GM12878 (cell line): ENCODE measurements around the gene ABCA2. TPM values are rescaled to one million over a fixed set of nuclear protein-coding genes. Genes with fewer than 3 reads are reported as not detected.

Source experiments
- ATAC-seq: fragments of 200-7000 bp; cut with Tn5 transposase; 3 replicates; pipeline ENCODE4 v1.9.1; 2020; ENCODE audit warnings: mild to moderate bottlenecking, moderate library complexity
- BruUV-seq: library from RNA; stranded (reverse); fragments of 400-500 nt; replicated peaks from 2 replicates; lab custom pipeline; 2021; lab: Mats Ljungman, UMichigan
- CTCF ChIA-PET: fragments of 300-600 bp; sonication (Branson Sonifier 250); formaldehyde crosslinking; extraction: SDS; loops from one replicate; lab custom pipeline; 2021; ENCODE audit warnings: inconsistent platforms; lab: Yijun Ruan, JAX
- POLR2A ChIA-PET: fragments of 350-600 bp; formaldehyde crosslinking; extraction: SDS; loops from one replicate; lab custom pipeline; 2021; ENCODE audit warnings: inconsistent platforms; lab: Charles Lee
- RAD21 ChIA-PET: fragments of 300-600 bp; sonication (Branson Sonifier 250); formaldehyde crosslinking; loops from one replicate; lab custom pipeline; 2023; ENCODE audit warnings: antibody characterized with exemption; ENCODE audit not compliant: unreplicated experiment; lab: Charles Lee
- SMC1A ChIA-PET: fragments of 300-600 bp; sonication (Branson Sonifier 250); formaldehyde crosslinking; loops from one replicate; lab custom pipeline; 2023; ENCODE audit not compliant: unreplicated experiment, uncharacterized antibody; lab: Charles Lee
- DNase-seq: peaks from one replicate; pipeline ENCODE4 v3.0.0-alpha.2; 2011; ENCODE audit warnings: low read depth, low spot score
- FAIRE-seq: peaks from 3 replicates; lab custom pipeline; 2011; peaks lifted over from hg19 to GRCh38; lab: Jason Lieb, UNC
- H2AFZ ChIP-seq: 2 replicates; pipeline ENCODE4 v1.6.0; 2011; ENCODE audit warnings: low read depth, low read length, control low read depth; ENCODE audit not compliant: control insufficient read depth
- H3K27ac ChIP-seq: 2 replicates; pipeline ENCODE4 v1.5.1; 2011; ENCODE audit warnings: control low read depth; ENCODE audit not compliant: control insufficient read depth, insufficient read depth
- H3K27me3 ChIP-seq, 2 experiments: replicated peaks in 1 of 2; 2 replicates each; pipeline versions ENCODE4 v1.6.0 to v1.6.1; 2011; ENCODE audit warnings: low read length in 1 of 2; ENCODE audit not compliant: control insufficient read depth in 2 of 2, insufficient read depth in 2 of 2
- H3K36me3 ChIP-seq, 2 experiments: 2 replicates each; pipeline ENCODE4 v1.5.1; 2011; ENCODE audit warnings: low read length in 1 of 2; ENCODE audit not compliant: control insufficient read depth in 2 of 2, insufficient read depth in 2 of 2
- H3K4me1 ChIP-seq: 2 replicates; pipeline ENCODE4 v1.6.1; 2011; ENCODE audit warnings: mild to moderate bottlenecking, low read length, moderate library complexity, mixed read lengths; ENCODE audit not compliant: control insufficient read depth, insufficient read depth
- H3K4me2 ChIP-seq: 2 replicates; pipeline ENCODE4 v1.6.0; 2011; ENCODE audit warnings: control low read depth; ENCODE audit not compliant: control insufficient read depth, insufficient read depth
- H3K4me3 ChIP-seq: fragments of 200-600 bp; sonication (generic); 2 replicates; pipeline ENCODE4 v1.5.1; 2016
- H3K79me2 ChIP-seq: 2 replicates; pipeline ENCODE4 v1.6.0; 2011; ENCODE audit warnings: low read length; ENCODE audit not compliant: control insufficient read depth, insufficient read depth
- H3K9ac ChIP-seq: 2 replicates; pipeline ENCODE4 v1.8.0; 2011; ENCODE audit warnings: low read length, control low read depth, mixed read lengths; ENCODE audit not compliant: control insufficient read depth, insufficient read depth
- H3K9me3 ChIP-seq: replicated peaks from 3 replicates; pipeline ENCODE4 v1.5.1; 2011; ENCODE audit warnings: mild to moderate bottlenecking, low read length; ENCODE audit not compliant: control insufficient read depth, insufficient read depth
- H4K20me1 ChIP-seq: 2 replicates; pipeline ENCODE4 v1.6.0; 2011; ENCODE audit not compliant: control insufficient read depth, insufficient read depth
- BRCA1 ChIP-seq: IDR thresholded peaks from 2 replicates; pipeline ENCODE4 v1.6.1; 2011; ENCODE audit warnings: low read depth, low read length, improper control_type of control experiment
- CHD1 ChIP-seq: IDR thresholded peaks from 2 replicates; pipeline ENCODE4 v1.6.1; 2012; ENCODE audit warnings: low read depth, low read length, improper control_type of control experiment
- CREB1 ChIP-seq: IDR thresholded peaks from 2 replicates; pipeline ENCODE4 v1.6.1; 2012; ENCODE audit warnings: low read depth, mild to moderate bottlenecking, inconsistent platforms
- EGR1 ChIP-seq, 2 experiments: IDR thresholded peaks; 1 replicate in 1 of 2; 2 replicates in 1 of 2; pipeline ENCODE4 v1.6.1; 2011 to 2012; ENCODE audit warnings: low read depth in 2 of 2, low read length in 2 of 2, borderline replicate concordance in 1 of 2, mild to moderate bottlenecking in 1 of 2, moderate library complexity in 1 of 2
- FOXK2 ChIP-seq: fragments of 450-650 bp; IDR thresholded peaks from 2 replicates; pipeline ENCODE4 v1.6.1; 2017; ENCODE audit warnings: mild to moderate bottlenecking, moderate library complexity
- HSF1 ChIP-seq: fragments of 150-350 bp; IDR thresholded peaks from 2 replicates; pipeline ENCODE4 v1.6.1; 2014; ENCODE audit warnings: mild to moderate bottlenecking, low read depth, low read length
- IRF4 ChIP-seq: IDR thresholded peaks from 2 replicates; pipeline ENCODE4 v1.6.1; 2011; ENCODE audit warnings: low read depth, low read length
- RB1 ChIP-seq: fragments of 450-650 bp; formaldehyde crosslinking; IDR thresholded peaks from 2 replicates; pipeline ENCODE4 v1.6.1; 2017; ENCODE audit warnings: mild to moderate bottlenecking, borderline replicate concordance
- SP1 ChIP-seq: IDR thresholded peaks from one replicate; pipeline ENCODE4 v1.6.1; 2011; ENCODE audit warnings: low read depth, low read length
- TCF12 ChIP-seq: IDR thresholded peaks from 2 replicates; pipeline ENCODE4 v1.6.1; 2011; ENCODE audit warnings: low read depth, mild to moderate bottlenecking, low read length
- ZNF592 ChIP-seq: fragments of 450-650 bp; IDR thresholded peaks from 2 replicates; pipeline ENCODE4 v1.6.1; 2017; ENCODE audit warnings: mild to moderate bottlenecking, moderate library complexity
- WGBS: methylation state at CpG from one replicate; pipeline ENCODE4 v1.1.6; 2016; ENCODE audit warnings: low lambda C conversion rate; ENCODE audit not compliant: insufficient replicate concordance, insufficient coverage; ENCODE audit errors: missing lambda C conversion rate; 5-methylcytosine and 5-hydroxymethylcytosine counted together
- in situ Hi-C: fragments of 300-500 bp; cut with MboI; formaldehyde crosslinking; loops from 9 replicates; pipeline ENCODE4 v1.14.3; 2018; ENCODE audit warnings: mixed read lengths
- intact Hi-C: fragments of 100-400 bp; cut with micrococcal nuclease; formaldehyde crosslinking; loops from one replicate; pipeline ENCODE4 v1.14.2; 2022; ENCODE audit not compliant: unreplicated experiment
- polyA plus RNA-seq, 11 experiments: library from polyadenylated mRNA; depleted of rRNA in 4 of 11; unstranded in 6 of 11; stranded (reverse) in 5 of 11; fragments of >200 nt; fragmentation: Nextera tagmentation in 4 of 11; fragmentation: Illumina TruSeq in 1 of 11; extraction: Ambion mirVana in 4 of 11; extraction: Trizol in 1 of 11; gene quantifications; 1 replicate in 1 of 11; 2 replicates in 10 of 11; pipeline versions ENCODE4 v1.2.1 to v1.2.3, GENCODE V29; 2011 to 2016; ENCODE audit warnings: inconsistent platforms in 2 of 11, missing spikeins in 2 of 11, low read depth in 1 of 11
- total RNA-seq, 4 experiments: library from RNA; depleted of rRNA in 3 of 4; stranded (reverse); fragments of >200 nt in 3 of 4; fragmentation: Illumina TruSeq in 1 of 4; extraction: Trizol in 1 of 4; gene quantifications; 2 replicates each; pipeline versions ENCODE4 v1.2.1 to v1.2.3, GENCODE V29; 2013 to 2021

Gene ABCA2
- total and polyA plus RNA-seq, 10 of the 15 experiments (the other 5 are each of a cell fraction or from before 2014, with no cell fraction given): 0.13 to 2.6 (median 0.71) TPM; not detected in 2

- WGBS: 56% methylated on average over 24 of the region's 30 CpGs
- H2AFZ ChIP-seq: no peak overlapping the region
- no peaks in the 10 kb centered on the region for H3K4me1 ChIP-seq
- no peak overlapping the region for H3K4me3 ChIP-seq
- FAIRE-seq (peak; percentile 89), ATAC-seq (peak; percentile 76)
- RAD21 ChIA-PET: no interaction called here
- no peak overlapping the region for H3K27ac ChIP-seq
- no peak overlapping the region for H3K4me2 ChIP-seq
- no peaks in the 10 kb centered on the region for H3K27me3 ChIP-seq
- no peaks in the 10 kb centered on the region for H3K36me3 ChIP-seq
- intact Hi-C loops: no loop called here
- CTCF ChIA-PET: interaction anchor here (1.1 to 1.4 kb wide), 2 partner anchors 42 to 103 kb away, joined by 3 read pairs; no protein-coding TSS in a partner anchor
- in situ Hi-C loops: no loop called here
- TF ChIP-seq FOXK2 (no peak), RB1 (no peak), SP1 (peak; percentile 55), EGR1 (IDR thresholded peaks at IDR 0.05; ENCODE audit: borderline replicate concordance in 1 of 2, low read depth in 2 of 2, low read length in 2 of 2) (peak in 1 of 2 experiments; percentile 34; a peak in 1 of 3 replicates)
- TF ChIP-seq, all 136 proteins: peak for 2
- Histone ChIP-seq H3K9ac (no peak overlapping the region), H4K20me1 (no peaks in the 10 kb centered on the region), H3K9me3 (no peaks in the 10 kb centered on the region; the same call in 2 of the 3 replicates), H3K79me2 (no peaks in the 10 kb centered on the region)
- POLR2A ChIA-PET: interaction anchor here (1.0 kb wide), 1 partner anchor 211 kb away, joined by 4 read pairs; no protein-coding TSS in a partner anchor
- SMC1A ChIA-PET: no interaction called here
- no peak for DNase-seq
- BruUV-seq: no TSS peak
These were observed 5.9 kb downstream of the ABCA2 start for GRCh38 chr9:137021979-137022661.

DNA sequence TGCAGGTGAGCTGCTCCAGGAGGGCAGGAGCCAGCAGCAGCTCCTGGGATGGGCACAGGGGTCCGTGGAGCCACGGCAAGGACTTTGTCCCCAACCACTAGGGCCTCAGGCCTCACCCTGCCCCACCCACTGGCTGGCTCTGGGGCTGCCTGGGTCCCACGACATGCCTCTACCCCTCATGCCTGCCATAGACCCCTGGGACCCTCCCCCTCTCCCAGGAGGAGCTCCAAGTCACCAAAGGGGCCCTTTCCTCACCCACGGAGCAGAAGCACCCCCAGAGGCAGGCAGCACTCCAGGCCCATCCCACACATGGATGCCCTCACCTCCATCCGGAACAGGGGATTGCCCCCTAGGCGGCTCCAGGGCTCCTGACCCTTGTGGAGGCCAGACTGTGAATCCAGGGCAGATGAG lies 6.5 kb downstream of the ABCA2 start:
- 92% methylated on average over 6 of the region's 6 CpGs for WGBS
- no TSS peak for BruUV-seq
- no peak overlapping the region for H3K4me3 ChIP-seq
- H3K36me3 ChIP-seq: no peaks in the 10 kb centered on the region
- POLR2A ChIA-PET: interaction anchor here (0.6 to 1.0 kb wide), 2 partner anchors 31 to 211 kb away, joined by 4 read pairs; no protein-coding TSS in a partner anchor
- H3K9ac ChIP-seq: no peak overlapping the region
- RAD21 ChIA-PET: no interaction called here
- H3K4me1 ChIP-seq: no peaks in the 10 kb centered on the region
- no peak overlapping the region for H3K4me2 ChIP-seq
- H4K20me1 ChIP-seq: no peaks in the 10 kb centered on the region
- H3K79me2 ChIP-seq: no peaks in the 10 kb centered on the region
- no peak overlapping the region for H3K27ac ChIP-seq
- intact Hi-C loops (no loop called here), in situ Hi-C loops (no loop called here)
- CTCF ChIA-PET: interaction anchor here (1.1 to 1.4 kb wide), 2 partner anchors 42 to 102 kb away, joined by 3 read pairs; no protein-coding TSS in a partner anchor
- SMC1A ChIA-PET: no interaction called here
- ATAC-seq: no peak
- H2AFZ ChIP-seq: no peak overlapping the region
- H3K9me3 ChIP-seq: no peaks in the 10 kb centered on the region; the same call in 2 of the 3 replicates
- H3K27me3 ChIP-seq: no peaks in the 10 kb centered on the region
- FAIRE-seq: no peak
- no peak for DNase-seq
- TF ChIP-seq TCF12: no peak
- TF ChIP-seq ZNF592: no peak
- no peak for TF ChIP-seq CREB1
- TF ChIP-seq IRF4: no peak
- TF ChIP-seq HSF1: no peak
- TF ChIP-seq BRCA1: no peak
- no peak for TF ChIP-seq CHD1
